Epithelial cell of prostate (primary cell): ENCODE measurements around the gene FUCA1.
"Not testable (repeated sequence)": the region's sequence is repeated elsewhere in the genome, so short reads cannot be mapped to it uniquely, and the experiment has no call there.

ENCODE experiments used
- DNase-seq: peaks from one replicate; pipeline ENCODE4 v3.0.0-alpha.2; 2011; ENCODE audit warnings: low read depth, low spot score
- H3K27ac ChIP-seq: fragments of 450-650 bp; 2 replicates; pipeline ENCODE4 v1.5.1; 2017; ENCODE audit warnings: mild to moderate bottlenecking

FUCA1 gene

DNA sequence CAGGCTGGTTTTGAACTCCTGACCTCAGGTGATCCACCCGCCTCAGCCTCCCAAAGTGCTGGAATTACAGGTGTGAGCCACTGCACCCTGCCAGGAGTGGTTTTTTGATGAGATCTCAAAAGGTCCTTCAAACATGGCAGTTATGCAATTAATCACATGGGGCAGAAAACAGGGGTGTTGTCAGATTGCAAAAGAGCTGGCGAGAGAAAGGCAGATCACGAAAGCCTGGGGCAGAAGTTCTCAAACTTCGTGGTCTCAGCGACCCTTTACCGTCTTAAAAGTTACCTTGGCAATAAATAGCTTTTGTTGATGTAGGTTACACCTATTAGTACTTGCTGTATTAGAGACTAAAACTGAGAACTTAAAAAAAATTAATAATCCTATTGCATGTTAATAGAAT lies 29.0 kb upstream of the FUCA1 start:
- no peak overlapping the region for H3K27ac ChIP-seq

DNA sequence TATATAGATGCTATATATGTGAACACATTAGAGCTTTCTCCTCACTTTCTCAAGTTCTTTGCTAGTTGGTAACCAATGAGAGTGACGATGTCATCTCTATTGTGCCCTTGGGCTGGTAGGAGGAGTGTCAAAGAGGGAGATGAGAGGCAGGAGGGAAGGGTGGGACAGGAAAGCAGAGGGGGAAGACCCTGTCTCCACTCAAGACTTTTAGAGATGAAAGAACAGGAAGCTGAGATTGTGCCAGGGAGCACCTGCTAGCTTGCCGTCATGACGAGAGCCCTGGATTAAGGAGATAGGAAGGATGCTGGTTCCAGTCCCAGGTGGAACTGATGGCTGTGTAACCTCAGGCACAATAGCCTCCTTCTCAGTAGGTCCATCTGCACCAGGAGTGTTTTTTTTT lies 28.4 kb upstream of the FUCA1 start:
- DNase-seq, result no peak
- no peak overlapping the region for H3K27ac ChIP-seq

More for the DNA sequence above, 29.0 kb upstream of the FUCA1 start:
- no peak for DNase-seq

DNA sequence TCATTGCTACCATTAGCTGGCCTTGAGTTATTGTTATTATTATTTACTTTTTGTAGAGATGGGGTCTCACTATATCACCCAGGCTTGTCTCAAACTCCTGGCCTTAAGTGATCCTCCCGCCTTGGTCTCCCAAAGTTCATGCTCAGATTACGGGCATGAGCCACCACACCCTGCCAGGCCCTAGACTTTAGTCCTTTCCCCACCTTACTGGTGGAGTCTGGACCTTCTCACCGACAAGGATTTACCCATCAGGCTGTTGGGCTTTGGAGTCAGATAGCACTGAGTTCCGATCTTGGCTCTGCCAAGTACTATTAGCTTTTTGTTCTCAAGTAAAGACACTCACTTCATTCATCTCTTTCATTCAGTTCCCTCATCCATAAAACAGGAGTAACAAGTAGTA lies 27.9 kb upstream of the FUCA1 start:
- no peak overlapping the region for H3K27ac ChIP-seq
- no peak for DNase-seq

DNA sequence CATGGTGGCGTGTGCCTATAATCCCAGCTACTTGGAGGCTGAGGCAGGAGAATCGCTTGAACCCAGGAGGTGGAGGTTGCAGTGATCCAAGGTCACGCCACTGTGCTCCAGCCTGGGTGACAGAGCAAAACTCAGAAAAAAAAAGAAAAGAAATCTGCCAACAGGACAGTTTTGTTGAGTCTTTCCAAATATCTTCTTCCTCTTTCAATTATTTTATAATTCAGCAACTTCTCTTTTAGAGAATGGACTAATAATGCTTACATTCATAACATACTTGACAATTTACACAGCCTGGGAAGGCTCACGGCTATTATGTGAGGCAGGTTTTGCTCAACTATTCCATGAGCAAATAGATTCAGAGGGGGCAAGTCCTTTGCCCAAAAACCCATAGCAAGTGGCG lies 27.0 kb upstream of the FUCA1 start:
- no peak overlapping the region for H3K27ac ChIP-seq
- no peak for DNase-seq

DNA sequence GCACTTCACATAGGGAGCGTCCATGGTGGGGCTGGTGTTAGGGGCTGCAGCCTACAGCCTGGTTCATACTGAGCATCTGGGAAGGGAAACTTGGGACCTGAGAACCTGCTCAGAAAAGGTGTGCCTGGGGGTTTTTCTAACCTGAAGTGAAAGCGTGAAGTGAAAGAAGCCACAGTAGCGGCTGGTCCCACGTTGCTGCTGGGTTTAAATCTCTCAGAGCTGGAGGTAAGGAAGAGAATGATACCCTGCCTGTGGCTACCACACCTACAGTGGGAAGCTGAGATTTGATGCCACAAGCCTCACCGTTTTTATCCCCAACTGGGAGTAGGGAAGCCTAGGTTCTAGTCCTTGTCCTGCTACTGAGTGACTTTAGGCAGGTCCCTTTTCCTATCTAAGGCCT lies 21.0 kb upstream of the FUCA1 start:
- DNase-seq, result no peak
- no peak overlapping the region for H3K27ac ChIP-seq

DNA sequence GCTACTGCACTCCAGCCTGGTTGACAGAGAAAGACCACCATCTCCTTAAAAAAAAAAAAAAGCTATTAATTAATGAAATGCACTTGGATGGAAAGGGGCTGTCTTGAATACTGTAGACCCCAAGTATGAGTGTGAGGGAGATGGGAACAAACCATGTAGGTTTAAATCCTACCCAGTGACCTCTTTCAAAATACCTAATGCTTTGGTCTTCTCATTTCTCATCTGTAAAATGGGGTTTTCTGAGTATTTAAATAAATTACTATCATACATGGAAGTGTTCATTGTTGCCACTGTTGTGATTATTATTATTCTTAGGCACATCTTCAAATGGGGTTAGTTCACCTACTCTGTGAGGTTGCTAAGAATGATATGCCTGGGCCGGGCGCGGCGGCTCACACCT lies 17.1 kb upstream of the FUCA1 start:
- no peak for DNase-seq
- H3K27ac ChIP-seq, result no peak overlapping the region

DNA sequence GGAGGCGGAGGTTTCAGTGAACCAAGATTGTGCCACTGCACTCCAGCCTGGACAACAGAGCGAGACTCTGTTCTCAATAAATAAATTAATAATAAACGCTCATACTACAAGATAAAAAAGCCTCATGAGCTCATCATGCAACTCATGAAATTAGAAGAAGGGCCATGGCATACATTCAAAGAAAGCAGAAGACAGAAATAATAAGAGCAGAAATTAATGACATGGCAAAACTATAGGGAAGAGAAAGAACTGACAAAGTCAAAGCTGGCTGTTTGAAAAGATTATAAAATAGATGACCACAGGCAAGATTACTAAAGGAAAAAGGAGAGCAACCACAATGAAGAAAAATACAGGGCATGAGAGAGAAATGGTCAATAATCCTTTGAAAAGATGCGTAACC lies 14.7 kb upstream of the FUCA1 start:
- no peak overlapping the region for H3K27ac ChIP-seq
- DNase-seq, result no peak

DNA sequence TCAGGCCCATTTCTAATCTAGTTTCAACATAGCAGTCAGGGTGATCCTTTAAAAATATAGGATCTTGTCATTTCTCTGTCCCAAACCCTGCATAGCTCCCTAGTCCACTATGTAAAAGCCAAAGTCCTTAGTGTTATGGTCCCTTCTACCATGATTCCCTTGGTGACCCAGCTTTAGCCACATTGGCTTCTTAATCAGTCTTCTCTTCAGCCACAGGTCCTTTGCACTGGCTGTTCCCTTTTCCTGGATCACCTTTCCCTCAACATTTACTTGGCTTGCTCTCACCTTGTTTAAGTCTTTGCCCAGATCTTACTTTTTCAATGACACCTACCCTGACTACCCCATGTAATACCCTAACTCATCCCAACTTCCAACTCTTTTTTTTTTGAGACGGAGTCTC lies 11.7 kb upstream of the FUCA1 start:
- DNase-seq, result no peak
- H3K27ac ChIP-seq, result no peak overlapping the region

DNA sequence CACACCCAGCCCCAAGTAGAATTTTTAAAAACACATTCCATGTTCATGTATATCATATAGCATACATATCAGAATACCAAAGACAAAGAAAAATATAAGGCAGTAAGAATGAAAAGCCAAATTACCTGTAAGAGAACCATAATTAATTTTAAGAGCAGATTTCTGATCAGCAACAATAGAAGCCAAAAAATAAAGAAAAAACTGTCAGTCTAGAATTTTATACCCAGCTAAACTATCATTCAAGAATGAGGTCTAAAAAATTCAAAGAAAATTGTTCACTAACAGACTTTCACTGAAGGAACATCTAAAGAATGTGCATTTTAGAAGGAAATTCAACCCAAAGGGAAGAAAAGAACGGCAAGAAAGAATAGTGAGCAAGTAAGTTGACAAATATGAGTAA lies 10.6 kb upstream of the FUCA1 start:
- H3K27ac ChIP-seq, result no peak overlapping the region
- no peak for DNase-seq

DNA sequence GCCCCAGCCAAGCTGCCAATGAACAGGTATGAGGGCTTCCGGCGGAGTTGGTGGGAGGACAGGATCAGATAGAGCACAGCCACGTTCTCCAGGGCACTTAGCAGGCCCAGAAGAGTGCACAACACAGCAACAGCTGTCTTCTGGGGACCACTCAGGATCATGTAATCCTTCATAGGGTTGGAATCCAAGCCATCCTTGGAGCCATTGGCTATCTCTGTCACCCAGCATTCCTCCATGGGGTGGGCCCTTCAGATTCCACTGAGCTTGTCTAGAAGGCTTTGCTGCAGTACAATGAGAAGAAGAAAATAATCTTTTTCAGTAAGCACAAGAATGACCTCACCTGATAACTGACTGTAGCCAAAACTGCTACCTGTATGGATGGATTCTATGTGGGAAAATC lies 7.3 kb upstream of the FUCA1 start:
- no peak for DNase-seq
- H3K27ac ChIP-seq, result no peak overlapping the region

DNA sequence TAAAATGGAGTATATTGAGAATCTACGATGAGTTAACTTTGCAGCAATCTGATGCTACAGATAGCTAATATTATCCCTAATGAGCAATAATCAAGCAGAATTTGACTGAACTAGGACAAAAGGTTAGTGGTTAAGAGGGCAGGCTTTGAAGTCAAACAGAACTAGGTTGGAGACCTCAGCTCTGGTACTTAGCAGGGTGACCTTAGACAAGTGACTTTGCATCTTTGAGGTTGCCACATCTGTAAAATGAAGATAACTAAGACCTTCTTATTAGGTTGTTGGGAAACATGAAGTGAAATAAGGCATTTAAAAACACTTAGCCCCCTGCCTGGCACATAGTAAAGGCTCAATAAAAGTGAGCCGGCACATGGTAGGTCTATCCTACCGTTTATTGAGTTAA lies 4.3 kb upstream of the FUCA1 start:
- DNase-seq, result no peak
- H3K27ac ChIP-seq, result no peak overlapping the region

DNA sequence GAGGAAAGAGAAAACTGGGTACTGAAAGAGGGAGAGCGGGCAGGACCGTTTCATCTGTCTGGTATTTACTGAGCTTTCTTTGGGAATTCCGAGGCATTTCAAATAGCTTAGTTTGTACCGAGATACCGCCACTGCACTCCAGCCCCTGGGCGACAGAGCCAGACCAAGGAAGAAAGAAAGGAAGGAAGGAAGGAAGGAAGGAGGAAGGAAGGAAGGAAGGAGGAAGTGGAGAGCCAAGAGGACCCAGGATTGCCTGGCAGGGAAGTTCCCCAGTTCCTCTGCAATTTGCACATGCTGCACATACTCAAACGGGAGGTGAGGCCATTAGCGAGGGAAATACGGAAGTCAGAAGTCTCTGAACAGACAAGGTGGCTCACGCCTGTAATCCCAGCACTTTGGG lies 961 bp upstream of the FUCA1 start:
- H3K27ac ChIP-seq, result no peak overlapping the region
- DNase-seq, result no peak

DNA sequence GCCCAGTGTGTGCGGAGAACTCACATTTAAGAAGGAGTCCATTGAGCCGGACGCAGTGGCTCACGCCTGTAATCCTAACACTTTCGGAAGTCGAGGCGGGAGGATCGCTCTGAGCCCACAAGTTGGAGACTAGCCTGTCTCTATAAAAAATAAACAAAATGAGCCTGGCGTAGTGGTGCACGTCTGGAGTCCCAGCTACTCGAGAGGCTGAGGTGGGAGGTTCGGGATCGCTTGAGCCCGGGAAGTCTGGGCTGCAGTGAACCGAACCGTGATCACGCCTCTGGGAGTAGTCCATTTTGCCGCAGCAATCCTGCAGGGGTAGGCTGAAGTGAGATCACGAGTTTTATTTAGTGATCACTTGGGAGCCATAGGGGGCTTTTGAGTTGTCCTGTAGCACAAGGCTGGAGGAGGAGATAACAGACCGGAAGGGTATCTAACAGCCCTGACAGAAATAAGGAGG lies 497 bp upstream of the FUCA1 start:
- no peak overlapping the region for H3K27ac ChIP-seq

DNA sequence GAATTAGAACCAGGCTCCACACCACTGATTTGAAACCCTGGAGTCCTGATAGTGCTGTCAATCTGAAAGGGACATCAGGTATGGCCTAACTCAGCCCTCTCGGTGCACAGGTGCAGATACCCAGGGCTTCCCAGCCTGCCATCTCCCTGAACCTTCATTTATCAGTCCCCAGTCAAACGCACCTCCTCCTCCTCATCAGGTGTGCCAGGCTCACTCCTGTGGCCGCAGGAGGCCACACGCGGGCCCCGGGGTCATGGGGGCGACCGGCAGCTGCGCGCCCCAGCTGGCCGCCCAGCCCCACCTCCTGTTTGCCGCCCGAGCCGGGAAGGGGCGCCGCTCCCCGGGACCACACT lies 572 bp downstream of the FUCA1 start:
- H3K27ac ChIP-seq, result no peak overlapping the region
- no peak for DNase-seq

More for the DNA sequence above, 497 bp upstream of the FUCA1 start:
- DNase-seq, result no peak

DNA sequence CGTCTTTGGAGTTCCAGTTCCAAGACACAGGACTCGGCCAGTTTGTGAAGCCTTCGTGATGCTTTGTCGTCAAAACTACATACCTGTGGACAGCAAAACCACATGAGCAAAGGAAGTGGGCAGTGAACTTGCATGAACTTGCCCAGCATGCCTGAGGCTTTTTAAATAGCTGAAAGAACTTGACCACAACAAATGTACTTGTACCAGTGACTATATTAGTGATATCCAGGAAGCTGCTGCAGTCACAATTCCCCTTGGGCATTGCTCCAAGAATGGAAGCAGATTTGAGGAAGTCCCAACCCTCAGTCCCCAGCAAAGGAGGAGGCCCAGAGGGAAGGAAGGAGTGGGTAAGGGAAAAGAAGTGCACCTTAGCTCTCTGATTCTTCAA lies 2.6 kb downstream of the FUCA1 start:
- peak overlapping the region; percentile 66 for H3K27ac ChIP-seq
- DNase-seq, result peak; percentile 94

DNA sequence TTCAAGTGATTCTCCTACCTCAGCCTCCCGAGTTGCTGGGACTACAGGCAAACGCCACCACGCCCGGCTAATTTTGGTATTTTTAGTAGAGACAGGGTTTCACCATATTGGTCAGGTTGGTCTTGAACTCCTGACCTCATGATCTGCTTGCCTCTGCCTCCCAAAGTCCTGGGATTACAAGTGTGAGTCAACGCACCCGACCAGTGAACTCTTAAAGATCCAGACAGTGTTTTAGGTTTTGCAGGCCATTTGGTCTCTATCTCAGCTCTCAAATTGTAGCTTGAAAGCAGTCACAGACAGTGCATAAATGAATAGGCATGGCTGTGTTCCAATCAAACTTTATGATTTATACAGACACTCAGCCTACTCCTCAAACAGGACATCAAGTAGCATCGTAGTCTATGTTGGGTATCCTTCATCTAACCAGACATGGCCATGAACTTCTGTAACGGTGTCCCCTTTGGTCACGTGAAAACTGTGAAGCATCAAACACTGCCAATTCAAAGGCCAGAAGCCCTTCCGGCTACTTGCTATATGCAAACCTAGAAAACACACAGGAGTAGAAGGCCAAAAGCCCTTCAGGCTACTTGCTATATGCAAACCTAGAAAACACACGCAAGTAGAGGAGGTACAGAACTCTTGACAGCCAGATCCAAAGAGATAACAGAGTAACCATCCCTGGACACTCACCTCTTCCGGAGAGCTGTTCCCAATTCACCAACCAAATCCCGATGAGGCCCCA lies 3.1 kb downstream of the FUCA1 start:
- H3K27ac ChIP-seq, result peak overlapping the region; percentile 66
- no peak for DNase-seq

DNA sequence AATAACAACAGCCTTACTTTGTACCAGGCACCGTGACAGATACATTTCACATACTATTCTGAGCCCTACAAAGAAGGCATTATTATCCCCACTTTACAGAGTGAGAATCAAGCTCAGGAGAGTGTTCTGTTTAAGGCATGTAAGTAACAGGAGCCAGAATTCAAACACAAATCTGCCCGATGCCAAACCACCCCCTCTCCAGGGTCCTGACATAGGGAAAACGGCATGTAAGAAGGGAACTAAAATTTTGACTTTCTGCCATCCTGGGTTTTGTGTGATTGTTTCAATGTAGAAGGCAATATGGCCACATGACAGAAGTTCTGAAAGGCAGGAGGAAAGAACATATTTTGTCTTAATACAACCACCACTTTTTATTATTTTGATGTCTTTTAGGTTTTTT lies 5.5 kb downstream of the FUCA1 start:
- no peak for DNase-seq

DNA sequence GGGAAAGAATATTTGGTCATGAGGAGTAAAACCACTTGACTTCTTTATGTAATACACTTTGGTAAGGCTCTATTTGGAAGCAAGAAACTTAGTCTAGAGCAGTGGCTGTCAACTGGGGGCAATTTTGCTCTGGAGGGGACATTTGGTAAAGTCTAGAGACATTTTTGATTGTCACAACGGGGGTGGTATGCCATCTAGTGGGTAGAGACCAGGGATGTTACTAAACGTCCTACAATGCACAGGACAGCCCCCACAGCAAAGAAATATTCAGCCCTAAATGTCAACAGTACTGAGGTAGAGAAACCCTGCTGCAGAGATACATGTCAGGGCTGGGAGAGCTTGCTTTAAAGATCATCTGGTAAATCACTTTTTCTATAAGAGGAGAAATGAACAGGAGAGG lies 13.5 kb downstream of the FUCA1 start:
- H3K27ac ChIP-seq, result no peak overlapping the region
- no peak for DNase-seq

More for the DNA sequence above, 5.5 kb downstream of the FUCA1 start:
- no peak overlapping the region for H3K27ac ChIP-seq

DNA sequence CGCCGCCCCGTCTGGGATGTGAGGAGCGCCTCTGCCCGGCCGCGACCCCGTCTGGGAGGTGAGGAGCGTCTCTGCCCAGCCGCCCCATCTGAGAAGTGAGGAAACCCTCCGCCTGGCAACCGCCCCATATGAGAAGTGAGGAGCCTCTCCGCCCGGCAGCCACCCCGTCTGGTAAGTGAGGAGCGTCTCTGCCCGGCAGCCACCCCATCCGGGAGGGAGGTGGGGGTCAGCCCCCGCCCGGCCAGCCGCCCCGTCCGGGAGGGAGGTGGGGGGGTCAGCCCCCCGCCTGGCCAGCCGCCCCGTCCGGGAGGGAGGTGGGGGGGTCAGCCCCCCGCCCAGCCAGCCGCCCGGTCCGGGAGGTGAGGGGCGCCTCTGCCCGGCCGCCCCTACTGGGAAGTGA lies 15.0 kb downstream of the FUCA1 start:
- H3K27ac ChIP-seq, DNase-seq: not testable (repeated sequence)

DNA sequence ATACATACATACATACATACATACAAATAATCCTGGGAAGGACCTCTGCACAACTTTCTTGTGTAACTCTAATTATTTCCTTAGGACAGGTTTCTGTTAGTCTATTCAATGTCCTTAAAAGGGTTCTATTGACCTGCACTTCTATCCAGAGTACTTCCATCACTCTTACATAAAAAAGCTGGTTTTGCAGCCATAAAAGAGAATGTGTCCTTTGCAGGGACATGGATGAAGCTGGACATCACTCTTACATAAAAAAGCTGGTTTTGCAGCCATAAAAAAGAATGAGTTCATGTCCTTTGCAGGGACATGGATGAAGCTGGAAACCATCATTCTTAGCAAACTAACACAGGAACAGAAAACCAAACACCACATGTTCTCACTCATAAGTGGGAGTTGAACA lies 16.7 kb downstream of the FUCA1 start:
- not testable (repeated sequence) for H3K27ac ChIP-seq, DNase-seq

DNA sequence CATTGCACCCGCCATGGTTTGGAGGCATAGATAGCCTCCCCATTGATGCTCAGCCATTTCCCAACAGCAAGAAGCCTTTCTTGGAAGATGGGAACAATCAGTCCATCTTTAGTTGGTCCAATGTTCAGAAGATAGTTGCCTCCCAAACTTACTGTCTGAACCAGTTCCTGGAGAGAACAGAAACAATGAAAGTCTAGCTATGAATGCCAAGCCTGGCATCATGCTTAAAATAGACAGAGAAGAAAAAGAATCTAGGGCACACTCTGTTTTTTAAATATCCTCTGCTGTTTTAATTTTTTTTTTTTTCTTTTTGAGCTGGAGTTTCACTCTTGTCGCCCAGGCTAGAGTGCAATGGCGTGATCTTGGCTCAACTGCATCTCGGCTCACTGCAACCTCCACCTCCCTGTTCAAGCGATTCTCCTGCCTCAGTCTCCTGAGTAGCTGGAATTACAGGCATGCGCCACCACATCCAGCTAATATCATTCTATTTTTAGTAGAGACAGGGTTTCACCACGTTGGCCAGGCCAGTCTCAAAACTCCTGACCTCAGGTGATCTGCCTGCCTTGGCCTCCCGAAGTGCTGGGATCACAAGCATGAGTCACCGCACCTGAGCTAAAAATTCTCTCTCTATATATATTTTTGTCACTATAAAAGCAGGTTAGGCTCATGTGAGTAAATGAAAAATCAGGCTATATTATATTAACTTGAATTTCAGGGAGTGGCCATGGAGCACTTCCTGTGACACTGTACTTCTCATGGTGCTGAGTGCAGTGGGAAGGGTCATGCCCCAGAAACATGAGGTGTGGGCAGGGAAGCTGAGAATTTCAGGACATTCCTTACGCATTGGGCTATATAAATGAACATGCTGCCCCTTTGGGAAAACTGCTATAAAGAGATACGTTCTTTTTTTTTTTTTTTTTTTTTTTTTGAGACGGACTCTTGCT lies 19.1 kb downstream of the FUCA1 start:
- no peak overlapping the region for H3K27ac ChIP-seq
- no peak for DNase-seq
